ENCODE data around the gene NXNL2.

The NXNL2 gene

DNA sequence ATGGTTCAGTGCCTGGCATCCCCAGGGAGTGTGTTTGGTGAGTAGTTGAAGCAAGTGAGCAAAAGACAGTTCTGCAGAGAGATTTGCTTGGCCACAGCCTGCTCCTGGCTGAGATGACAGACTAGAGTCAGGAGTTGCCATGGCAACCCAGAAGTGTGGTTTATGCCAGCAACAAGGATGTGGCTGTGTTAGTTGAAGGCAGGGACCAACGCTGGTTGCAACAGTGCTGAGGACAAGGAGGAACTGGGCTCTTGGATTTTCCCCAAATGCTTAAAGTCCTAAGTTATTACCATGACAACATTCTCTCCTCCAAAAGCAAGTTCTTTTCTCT, 2.7 kb downstream of the NXNL2 start:
- H3K4me3 ChIP-seq (replicated peaks; ENCODE audit: low read depth, low read length) = no peak overlapping the region
- peak; percentile 56 for DNase-seq (ENCODE audit: extremely low read depth, low read depth)
- TF ChIP-seq, protein P1, sequence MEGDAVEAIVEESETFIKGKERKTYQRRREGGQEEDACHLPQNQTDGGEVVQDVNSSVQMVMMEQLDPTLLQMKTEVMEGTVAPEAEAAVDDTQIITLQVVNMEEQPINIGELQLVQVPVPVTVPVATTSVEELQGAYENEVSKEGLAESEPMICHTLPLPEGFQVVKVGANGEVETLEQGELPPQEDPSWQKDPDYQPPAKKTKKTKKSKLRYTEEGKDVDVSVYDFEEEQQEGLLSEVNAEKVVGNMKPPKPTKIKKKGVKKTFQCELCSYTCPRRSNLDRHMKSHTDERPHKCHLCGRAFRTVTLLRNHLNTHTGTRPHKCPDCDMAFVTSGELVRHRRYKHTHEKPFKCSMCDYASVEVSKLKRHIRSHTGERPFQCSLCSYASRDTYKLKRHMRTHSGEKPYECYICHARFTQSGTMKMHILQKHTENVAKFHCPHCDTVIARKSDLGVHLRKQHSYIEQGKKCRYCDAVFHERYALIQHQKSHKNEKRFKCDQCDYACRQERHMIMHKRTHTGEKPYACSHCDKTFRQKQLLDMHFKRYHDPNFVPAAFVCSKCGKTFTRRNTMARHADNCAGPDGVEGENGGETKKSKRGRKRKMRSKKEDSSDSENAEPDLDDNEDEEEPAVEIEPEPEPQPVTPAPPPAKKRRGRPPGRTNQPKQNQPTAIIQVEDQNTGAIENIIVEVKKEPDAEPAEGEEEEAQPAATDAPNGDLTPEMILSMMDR (IDR thresholded peaks at IDR 0.05; ENCODE audit: low read depth, low read length, missing control alignments) = no peak

DNA sequence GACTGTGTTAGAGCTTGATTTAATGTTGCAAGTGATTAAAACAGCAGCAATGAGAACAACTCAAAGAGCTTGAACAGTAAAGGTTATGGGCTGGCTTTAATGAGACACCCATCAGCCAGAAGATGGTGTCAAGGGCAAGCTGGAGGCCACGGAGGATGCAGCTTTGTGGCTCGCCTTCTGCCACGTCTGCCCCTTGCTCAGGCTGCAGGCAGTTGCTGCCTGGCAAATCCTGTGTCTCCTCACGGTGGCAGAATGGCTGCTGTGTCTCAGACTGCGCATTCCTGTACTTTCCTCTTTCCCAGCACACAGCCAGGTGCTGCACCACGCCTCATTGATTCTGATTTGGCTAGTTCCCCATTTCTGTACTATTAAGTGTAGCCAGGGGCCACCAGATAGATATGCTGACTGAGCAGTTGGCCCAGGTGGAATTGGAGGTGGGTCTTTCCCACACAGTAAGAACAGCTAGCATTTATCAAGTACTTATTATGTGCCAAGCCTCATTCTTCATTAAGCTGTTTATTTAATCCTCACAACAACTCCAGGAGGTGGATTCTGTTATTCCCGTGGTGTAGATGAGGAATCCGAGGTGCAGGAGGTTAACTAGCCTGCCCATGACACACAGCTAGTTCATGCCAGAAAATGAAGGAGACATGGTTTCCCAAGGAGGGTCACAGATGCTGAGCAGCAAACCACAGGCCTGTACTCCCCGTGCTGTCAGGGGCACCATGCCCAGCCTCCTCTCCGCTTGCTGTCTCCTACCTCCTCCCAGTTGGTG, 3.5 kb downstream of the NXNL2 start:
- no peak for DNase-seq (ENCODE audit: extremely low read depth, low read depth)
- H3K4me3 ChIP-seq (replicated peaks; ENCODE audit: low read depth, low read length) = no peak overlapping the region
- TF ChIP-seq, protein P1 (IDR thresholded peaks at IDR 0.05; ENCODE audit: low read depth, low read length, missing control alignments) = no peak

DNA sequence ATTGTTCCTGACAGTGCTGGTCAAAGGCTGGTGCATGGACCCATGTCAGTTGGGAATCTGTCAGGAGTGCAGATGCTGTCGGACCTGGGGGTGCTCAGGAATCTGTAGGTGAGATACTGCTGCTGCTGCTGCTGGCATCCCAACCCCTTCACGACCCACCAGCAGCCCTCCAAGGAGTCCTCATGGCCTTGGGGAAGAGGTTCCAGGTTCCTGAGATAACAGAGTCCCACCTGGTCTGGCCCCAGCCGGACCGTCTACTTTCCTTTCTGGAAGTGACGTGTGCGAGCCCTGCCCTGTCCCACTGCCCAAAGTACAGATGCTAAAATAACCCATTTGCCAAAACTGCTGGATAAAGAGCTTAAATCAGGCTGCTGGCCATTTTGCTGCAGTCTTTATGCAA, 4.3 kb downstream of the NXNL2 start:
- no peak for DNase-seq (ENCODE audit: extremely low read depth, low read depth)
- TF ChIP-seq, protein P1 (IDR thresholded peaks at IDR 0.05; ENCODE audit: low read depth, low read length, missing control alignments) = no peak
- no peak overlapping the region for H3K4me3 ChIP-seq (replicated peaks; ENCODE audit: low read depth, low read length)

DNA sequence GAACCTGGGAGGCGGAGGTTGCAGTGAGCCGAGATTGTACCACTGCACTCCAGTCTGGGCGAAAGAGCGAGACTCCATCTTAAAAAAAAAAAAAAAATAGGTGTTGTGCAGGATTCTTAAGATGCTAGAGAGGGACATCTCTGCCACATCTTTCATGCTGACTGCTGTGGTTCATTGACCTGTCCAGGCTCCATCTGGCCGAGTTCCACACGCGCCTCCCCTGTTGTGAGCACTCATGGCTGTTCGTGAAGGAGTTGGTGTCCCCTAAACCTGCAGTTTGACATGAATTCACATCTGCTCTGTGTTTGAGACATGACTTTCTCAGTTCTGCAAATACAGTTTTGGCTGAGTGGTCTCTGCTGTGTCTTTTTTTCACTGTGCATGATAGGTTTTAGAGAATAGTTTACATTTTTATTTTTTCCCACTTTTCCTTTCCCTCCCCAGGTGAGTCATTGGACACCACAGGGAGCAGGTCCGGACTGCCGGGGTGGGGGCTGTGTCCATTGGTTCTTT, 5.3 kb downstream of the NXNL2 start:
- no peak overlapping the region for H3K4me3 ChIP-seq (replicated peaks; ENCODE audit: low read depth, low read length)
- DNase-seq (ENCODE audit: extremely low read depth, low read depth) = no peak
- TF ChIP-seq, protein P1 (IDR thresholded peaks at IDR 0.05; ENCODE audit: low read depth, low read length, missing control alignments) = no peak

- no peak overlapping the region for H3K4me3 ChIP-seq (replicated peaks; ENCODE audit: low read depth, low read length)
- TF ChIP-seq, protein P1 (IDR thresholded peaks at IDR 0.05; ENCODE audit: low read depth, low read length, missing control alignments) = no peak
- no peak for DNase-seq (ENCODE audit: extremely low read depth, low read depth)
Observed at GRCh38 chr9:88544245-88544644, 9.3 kb downstream of the NXNL2 start.

DNA sequence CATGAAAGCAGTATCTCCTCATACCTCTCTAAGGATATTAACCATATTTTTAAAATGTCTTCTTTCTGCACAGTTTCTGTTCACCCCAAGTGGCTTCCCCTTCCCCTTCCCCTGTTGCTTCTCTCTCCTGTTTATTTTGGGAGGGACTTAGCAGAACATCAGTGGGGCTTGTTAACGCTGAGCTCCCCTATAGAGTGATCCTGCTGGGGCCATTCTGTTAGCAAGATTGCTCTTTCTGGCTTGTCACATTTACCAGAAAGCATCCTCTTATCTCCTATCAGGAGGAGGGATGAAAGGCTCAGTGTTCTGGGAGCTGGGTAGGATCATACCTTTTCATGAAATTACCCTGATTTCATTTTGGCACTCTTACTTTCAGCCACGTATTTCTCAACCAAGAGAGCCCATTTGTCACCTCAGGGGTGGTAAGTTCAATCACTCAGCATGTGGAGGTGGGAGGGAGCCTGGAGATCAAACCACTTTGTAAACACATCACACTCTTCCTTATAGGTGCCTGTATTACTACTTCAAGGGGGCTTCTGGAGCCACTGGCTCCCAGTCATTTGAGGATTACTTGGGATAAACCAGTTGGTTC, 16.7 kb downstream of the NXNL2 start:
- TF ChIP-seq, protein P1 (IDR thresholded peaks at IDR 0.05; ENCODE audit: low read depth, low read length, missing control alignments) = no peak
- no peak for DNase-seq (ENCODE audit: extremely low read depth, low read depth)
- no peak overlapping the region for H3K4me3 ChIP-seq (replicated peaks; ENCODE audit: low read depth, low read length)
